Brain microvascular endothelial cell (primary cell): ENCODE data around the gene MYO1C.

ENCODE experiments used
- DNase-seq: peaks from one replicate; pipeline ENCODE4 v3.0.0-alpha.2; 2020
- H3K27ac ChIP-seq: fragments of 250-450 bp; sonication (Bioruptor Pico); 2 replicates; pipeline ENCODE4 v1.5.1; 2020; ENCODE audit warnings: mild to moderate bottlenecking, moderate library complexity
- H3K27me3 ChIP-seq: fragments of 250-450 bp; sonication (Bioruptor Pico); replicated peaks from 2 replicates; pipeline ENCODE4 v1.5.1; 2020; ENCODE audit warnings: mild to moderate bottlenecking
- H3K36me3 ChIP-seq: fragments of 250-450 bp; sonication (Bioruptor Pico); replicated peaks from 2 replicates; pipeline ENCODE4 v1.5.1; 2020; ENCODE audit warnings: mild to moderate bottlenecking
- H3K4me3 ChIP-seq: 2 replicates; pipeline ENCODE4 v1.5.1; 2011; ENCODE audit warnings: low read depth, mild to moderate bottlenecking, control low read depth, low read length, moderate library complexity
- in situ Hi-C: cut with HindIII; loops from 2 replicates; pipeline ENCODE4 v1.10.0; 2017; ENCODE audit warnings: low sequenced_read_pairs, low pct_ligation_motif_present
- TF ChIP-seq, protein P1 (sequence below): IDR thresholded peaks from 2 replicates; pipeline ENCODE4 v1.5.1; 2011; ENCODE audit warnings: low read depth, mild to moderate bottlenecking, moderate library complexity, low read length, control low read depth, inconsistent platforms; ENCODE audit errors: missing control alignments

MYO1C gene

GRCh38 chr17:1518410-1518809, 25.9 kb upstream of the MYO1C start:
- Histone ChIP-seq H3K27ac (no peak overlapping the region), H3K27me3 (no peaks in the 10 kb centered on the region), H3K4me3 (no peak overlapping the region), H3K36me3 (peaks cover 16% of the 10 kb centered on the region)
- no peak for DNase-seq
- TF ChIP-seq, protein P1, sequence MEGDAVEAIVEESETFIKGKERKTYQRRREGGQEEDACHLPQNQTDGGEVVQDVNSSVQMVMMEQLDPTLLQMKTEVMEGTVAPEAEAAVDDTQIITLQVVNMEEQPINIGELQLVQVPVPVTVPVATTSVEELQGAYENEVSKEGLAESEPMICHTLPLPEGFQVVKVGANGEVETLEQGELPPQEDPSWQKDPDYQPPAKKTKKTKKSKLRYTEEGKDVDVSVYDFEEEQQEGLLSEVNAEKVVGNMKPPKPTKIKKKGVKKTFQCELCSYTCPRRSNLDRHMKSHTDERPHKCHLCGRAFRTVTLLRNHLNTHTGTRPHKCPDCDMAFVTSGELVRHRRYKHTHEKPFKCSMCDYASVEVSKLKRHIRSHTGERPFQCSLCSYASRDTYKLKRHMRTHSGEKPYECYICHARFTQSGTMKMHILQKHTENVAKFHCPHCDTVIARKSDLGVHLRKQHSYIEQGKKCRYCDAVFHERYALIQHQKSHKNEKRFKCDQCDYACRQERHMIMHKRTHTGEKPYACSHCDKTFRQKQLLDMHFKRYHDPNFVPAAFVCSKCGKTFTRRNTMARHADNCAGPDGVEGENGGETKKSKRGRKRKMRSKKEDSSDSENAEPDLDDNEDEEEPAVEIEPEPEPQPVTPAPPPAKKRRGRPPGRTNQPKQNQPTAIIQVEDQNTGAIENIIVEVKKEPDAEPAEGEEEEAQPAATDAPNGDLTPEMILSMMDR = no peak
- in situ Hi-C loops = no loop called here

GRCh38 chr17:1516388-1517161, 24.1 kb upstream of the MYO1C start, which contains the start of gene INPP5K:
INPP5K (minus strand) TSS chr17:1516612; CDS start chr17:1516499, 113 bp downstream.
- H3K27ac ChIP-seq = peak within 1 kb of the TSS; percentile 86
- in situ Hi-C loops = no loop called here
- peak; percentile 94 for DNase-seq
- TF ChIP-seq, protein P1 = no peak
- peaks cover 10% of the 10 kb centered on the region for H3K36me3 ChIP-seq
- no peaks in the 10 kb centered on the region for H3K27me3 ChIP-seq
- peak within 1 kb of the TSS; percentile 94 for H3K4me3 ChIP-seq

DNA sequence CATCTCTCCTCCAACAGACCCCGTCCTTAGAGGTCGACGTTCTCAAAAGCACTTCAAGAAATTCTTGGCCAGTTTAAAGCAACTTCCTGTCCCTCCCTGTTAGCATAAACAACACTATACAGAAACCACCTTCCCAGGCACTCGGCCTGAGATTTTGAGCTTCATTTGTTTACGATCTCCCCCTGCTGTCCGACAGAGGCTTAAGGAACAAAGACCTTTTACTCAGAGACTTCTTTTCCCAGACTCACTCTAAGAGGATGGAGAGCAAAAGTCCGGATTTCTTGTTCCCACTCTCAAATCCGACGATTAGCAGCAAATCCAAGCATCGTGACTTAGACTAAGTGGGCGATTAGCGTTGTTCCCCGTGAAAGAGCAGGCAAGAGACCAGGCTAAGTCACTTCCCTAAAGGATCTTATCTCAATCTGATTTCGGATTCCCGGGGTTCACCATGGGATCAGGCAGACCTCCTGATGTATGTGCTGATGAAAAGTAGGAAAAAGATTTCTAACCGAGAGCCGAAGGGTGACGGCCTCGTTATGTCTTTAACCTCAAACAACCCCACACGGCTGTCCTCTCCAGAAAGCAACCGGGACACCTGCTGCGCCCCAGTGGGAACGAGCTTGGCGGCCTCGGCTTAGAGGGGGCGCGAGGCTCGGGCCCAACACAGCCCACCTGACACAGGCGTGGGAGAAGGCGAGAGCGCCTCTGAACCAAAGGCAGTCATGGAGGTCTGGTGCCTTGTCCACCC, 23.3 kb upstream of the MYO1C start:
- H3K27ac ChIP-seq = peak overlapping the region; percentile 83
- in situ Hi-C loops = no loop called here
- H3K36me3 ChIP-seq = peaks cover 7% of the 10 kb centered on the region
- no peaks in the 10 kb centered on the region for H3K27me3 ChIP-seq
- DNase-seq = peak; percentile 78
- peak overlapping the region; percentile 94 for H3K4me3 ChIP-seq
- TF ChIP-seq, protein P1 = peak; percentile 77

GRCh38 chr17:1512351-1512750, 19.9 kb upstream of the MYO1C start:
- TF ChIP-seq, protein P1 = no peak
- no peak for DNase-seq
- H3K36me3 ChIP-seq = peaks cover 9% of the 10 kb centered on the region
- in situ Hi-C loops = no loop called here
- H3K27me3 ChIP-seq = no peaks in the 10 kb centered on the region
- no peak overlapping the region for H3K4me3 ChIP-seq
- H3K27ac ChIP-seq = no peak overlapping the region

DNA sequence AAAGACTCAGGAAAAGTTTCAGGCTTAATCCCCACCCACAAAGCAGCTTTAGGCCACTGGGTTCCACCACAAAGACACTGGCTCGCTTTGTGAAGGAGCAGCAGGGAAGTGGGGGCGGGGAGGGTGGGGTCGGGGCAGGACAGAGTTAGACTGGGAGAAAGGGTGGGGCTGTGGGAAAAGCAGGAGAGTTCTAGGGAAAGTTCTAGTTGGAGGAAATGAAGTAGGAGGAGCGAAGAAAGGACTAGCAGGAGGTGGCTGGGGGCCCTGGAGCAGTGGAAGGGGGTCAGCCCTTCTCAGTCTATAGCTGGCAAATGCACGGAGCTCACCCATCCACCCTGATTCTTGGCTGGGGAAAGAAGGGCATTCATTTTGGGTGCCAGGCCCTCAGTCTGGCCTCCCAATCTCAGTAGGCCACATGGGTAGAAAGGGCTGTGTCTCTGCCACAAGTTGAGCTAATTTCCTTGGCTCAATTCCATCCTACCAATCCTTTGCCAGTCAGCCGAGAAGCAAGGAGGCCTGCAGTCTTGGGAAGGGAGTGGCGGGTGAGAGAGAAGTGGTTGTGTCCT, 19.4 kb upstream of the MYO1C start:
- no peak overlapping the region for H3K27ac ChIP-seq
- H3K27me3 ChIP-seq = no peaks in the 10 kb centered on the region
- H3K36me3 ChIP-seq = peaks cover 9% of the 10 kb centered on the region
- H3K4me3 ChIP-seq = no peak overlapping the region
- in situ Hi-C loops = no loop called here
- TF ChIP-seq, protein P1 = no peak
- no peak for DNase-seq
